Common myeloid progenitor, CD34-positive (primary cell): ENCODE results near the gene C1QTNF12.
"Not testable (repeated sequence)": the region's sequence is repeated elsewhere in the genome, so short reads cannot be mapped to it uniquely, and the experiment has no call there.

Experiments used
- CTCF ChIA-PET: fragments of 350-600 bp; sonication (Branson Sonifier 250); formaldehyde crosslinking; loops from one replicate; lab custom pipeline; 2021; ENCODE audit warnings: antibody characterized with exemption; lab: Charles Lee
- POLR2A ChIA-PET: fragments of 350-600 bp; sonication (Branson Sonifier 250); formaldehyde crosslinking; loops from one replicate; lab custom pipeline; 2021; ENCODE audit warnings: antibody characterized with exemption; lab: Charles Lee
- DNase-seq, 3 donors: peaks; one replicate each; pipeline versions ENCODE4 v3.0.0 to v3.0.0-alpha.2; 2013
- H3K27ac ChIP-seq, 2 experiments: 1 replicate in 1 of 2; 2 replicates in 1 of 2; pipeline ENCODE4 v1.7.0; 2013; ENCODE audit warnings: inconsistent platforms in 2 of 2, low read length in 2 of 2, mild to moderate bottlenecking in 2 of 2, low read depth in 1 of 2, moderate library complexity in 1 of 2; ENCODE audit not compliant: severe bottlenecking in 2 of 2, insufficient read depth in 1 of 2, poor library complexity in 1 of 2
- H3K27me3 ChIP-seq, 5 experiments: replicated peaks in 2 of 5; 1 replicate in 3 of 5; 2 replicates in 2 of 5; pipeline versions ENCODE4 v1.6.1 to v1.7.0; 2013; ENCODE audit warnings: low read length in 4 of 5, mild to moderate bottlenecking in 2 of 5, moderate library complexity in 2 of 5, inconsistent platforms in 1 of 5; ENCODE audit not compliant: insufficient read depth in 5 of 5, control insufficient read depth in 4 of 5
- H3K36me3 ChIP-seq, 4 experiments: 1 replicate in 2 of 4; 2 replicates in 2 of 4; pipeline versions ENCODE4 v1.6.1 to v1.7.0; 2013; ENCODE audit warnings: low read length in 3 of 4, control low read depth in 1 of 4, mild to moderate bottlenecking in 1 of 4; ENCODE audit not compliant: control insufficient read depth in 4 of 4, insufficient read depth in 4 of 4
- H3K4me1 ChIP-seq, 4 experiments: 1 replicate in 3 of 4; 2 replicates in 1 of 4; pipeline versions ENCODE4 v1.6.1 to v1.7.1; 2013; ENCODE audit warnings: low read length in 3 of 4, mild to moderate bottlenecking in 3 of 4, control low read depth in 1 of 4, inconsistent platforms in 1 of 4, moderate library complexity in 1 of 4; ENCODE audit not compliant: control insufficient read depth in 4 of 4, insufficient read depth in 4 of 4; ENCODE audit errors: control extremely low read depth in 1 of 4
- H3K4me3 ChIP-seq, 7 experiments: 1 replicate in 4 of 7; 2 replicates in 3 of 7; pipeline versions ENCODE4 v1.5.1 to v1.7.0; 2013; ENCODE audit warnings: mild to moderate bottlenecking in 7 of 7, low read length in 6 of 7, moderate library complexity in 6 of 7, inconsistent platforms in 2 of 7, low read depth in 2 of 7, control low read depth in 1 of 7; ENCODE audit not compliant: insufficient read depth in 4 of 7, control insufficient read depth in 1 of 7; ENCODE audit errors: extremely low read depth in 1 of 7
- H3K9me3 ChIP-seq, 5 experiments: 1 replicate in 4 of 5; 2 replicates in 1 of 5; pipeline versions ENCODE4 v1.6.1 to v1.7.1; 2013; ENCODE audit warnings: low read length in 4 of 5, mild to moderate bottlenecking in 2 of 5, inconsistent platforms in 1 of 5, low read depth in 1 of 5, moderate library complexity in 1 of 5; ENCODE audit not compliant: control insufficient read depth in 4 of 5, insufficient read depth in 2 of 5; ENCODE audit errors: control extremely low read depth in 1 of 5
- WGBS: methylation state at CpG from one replicate; pipeline ENCODE4 v1.1.5; 2013; ENCODE audit not compliant: insufficient coverage; 5-methylcytosine and 5-hydroxymethylcytosine counted together

C1QTNF12 gene

DNA sequence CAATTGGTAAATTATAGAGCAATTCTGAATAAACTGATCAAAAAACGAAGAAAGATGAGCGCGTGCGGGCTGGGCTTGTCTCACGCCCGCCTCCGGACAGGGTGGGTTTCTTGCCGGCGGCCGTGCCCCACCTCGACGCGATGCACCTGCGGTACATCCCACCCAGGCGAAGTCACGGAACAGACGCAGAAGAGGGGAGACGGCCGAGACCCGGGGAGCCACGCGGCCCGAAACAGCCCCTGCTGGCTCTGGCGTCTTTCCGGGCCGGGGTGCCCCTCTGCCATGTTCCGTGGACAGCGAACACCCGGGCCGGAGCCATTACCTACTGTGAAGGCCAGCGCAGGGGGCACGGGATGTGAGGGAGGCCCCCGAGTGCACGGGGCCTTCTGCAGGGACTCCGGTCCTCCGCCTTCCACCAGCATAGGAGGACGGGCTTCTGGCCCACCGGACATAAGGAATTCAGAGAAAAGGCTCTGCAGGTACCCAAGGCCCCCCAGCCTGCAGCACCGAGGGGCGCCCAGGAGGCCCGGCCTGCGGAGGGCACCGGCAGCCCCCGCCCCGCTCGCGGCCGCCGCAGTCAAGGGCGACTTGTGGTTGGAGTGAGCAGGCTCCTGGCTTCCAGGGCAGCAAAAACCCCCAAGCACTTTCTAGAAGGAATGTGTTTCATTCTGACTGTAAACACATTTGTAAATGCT lies 7.6 kb upstream of the C1QTNF12 start:
- Histone ChIP-seq H3K9me3 (no peaks in the 10 kb centered on the region), H3K4me1 (peaks cover 0 to 9% (median 5%) of the 10 kb centered on the region in 4 experiments), H3K27ac (no peak overlapping the region), H3K27me3 (no peaks in the 10 kb centered on the region), H3K36me3 (peaks cover 5 to 53% (median 31%) of the 10 kb centered on the region in 4 experiments), H3K4me3 (no peak overlapping the region)
- 98% methylated on average over 45 of the region's 50 CpGs for WGBS
- DNase-seq = no peak
- CTCF ChIA-PET = interaction anchor here (0.9 to 4.8 kb wide), 4 partner anchors 132 to 239 kb away, joined by 3 to 60 read pairs (median 6); no protein-coding TSS in a partner anchor
- POLR2A ChIA-PET = interaction anchor here (1.1 kb wide), 1 partner anchor 147 kb away, joined by 5 read pairs; no protein-coding TSS in a partner anchor

DNA sequence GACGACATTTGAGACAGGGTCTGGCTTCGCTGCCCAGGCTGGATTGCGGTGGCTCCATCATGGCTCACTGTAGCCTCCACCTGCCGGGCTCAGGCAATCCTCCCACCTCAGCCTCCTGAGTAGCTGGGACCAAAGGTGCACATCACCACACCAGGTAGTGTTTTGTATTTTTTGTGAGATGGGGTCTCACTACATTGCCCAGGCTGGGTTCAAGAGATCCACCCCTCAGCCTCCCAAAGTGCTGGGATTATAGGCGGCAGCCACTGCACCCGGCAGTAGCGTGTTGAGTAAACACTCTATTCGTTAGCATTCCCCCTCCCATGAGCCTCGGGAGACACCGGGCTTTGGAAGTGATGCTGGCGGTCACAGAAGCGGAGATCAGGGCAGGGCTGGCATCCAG lies 6.8 kb upstream of the C1QTNF12 start:
- POLR2A ChIA-PET = interaction anchor here (0.7 kb wide), 1 partner anchor 253 kb away, joined by 3 read pairs; no protein-coding TSS in a partner anchor
- no peak overlapping the region for H3K27ac ChIP-seq
- peaks cover 5 to 45% (median 26%) of the 10 kb centered on the region in 4 experiments for H3K36me3 ChIP-seq
- DNase-seq = no peak
- CTCF ChIA-PET = interaction anchor here (3.7 to 4.8 kb wide), 2 partner anchors 132 to 214 kb away, joined by 10 to 60 read pairs; no protein-coding TSS in a partner anchor
- H3K4me3 ChIP-seq = no peak overlapping the region
- no peaks in the 10 kb centered on the region for H3K9me3 ChIP-seq
- H3K4me1 ChIP-seq = peaks cover 0 to 9% (median 5%) of the 10 kb centered on the region in 4 experiments
- WGBS = 93% methylated on average over 10 of the region's 12 CpGs
- peaks cover 0 to 3% (median 0%) of the 10 kb centered on the region in 5 experiments for H3K27me3 ChIP-seq

DNA sequence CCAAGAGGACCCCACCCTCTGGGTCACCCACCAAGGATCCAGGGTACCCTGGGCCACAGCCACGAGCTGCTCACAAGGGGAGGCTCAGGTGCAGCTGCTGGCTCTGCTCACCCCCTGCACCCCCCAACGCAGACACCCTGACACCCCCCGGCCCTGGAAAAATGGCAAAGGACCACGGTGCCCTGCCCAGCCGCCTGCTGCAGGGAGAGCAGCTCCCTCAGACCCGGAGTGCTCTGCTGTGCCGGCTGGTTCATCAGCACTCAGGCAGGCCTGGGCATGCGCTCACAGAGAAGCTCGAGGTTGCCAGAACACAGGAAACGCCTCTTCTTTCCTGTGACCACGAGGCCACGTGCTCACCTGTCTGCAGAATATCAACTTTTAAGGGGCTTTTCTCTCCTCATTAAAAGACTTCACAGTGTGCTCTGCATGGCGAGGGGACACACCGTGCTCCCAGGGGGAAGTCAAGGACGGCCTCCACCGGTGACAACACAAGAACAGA lies 4.3 kb upstream of the C1QTNF12 start:
- peaks cover 0 to 16% (median 10%) of the 10 kb centered on the region in 4 experiments for H3K4me1 ChIP-seq
- no peak for DNase-seq
- no peak overlapping the region for H3K4me3 ChIP-seq
- POLR2A ChIA-PET = no interaction called here
- no peaks in the 10 kb centered on the region for H3K9me3 ChIP-seq
- no peak overlapping the region for H3K27ac ChIP-seq
- CTCF ChIA-PET = interaction anchor here (0.8 to 4.8 kb wide), 12 partner anchors 9 to 268 kb away, joined by 3 to 60 read pairs (median 4); no protein-coding TSS in a partner anchor
- WGBS = 72% methylated on average over 13 of the region's 16 CpGs
- peaks cover 0 to 28% (median 6%) of the 10 kb centered on the region in 5 experiments for H3K27me3 ChIP-seq
- H3K36me3 ChIP-seq = peaks cover 5 to 29% (median 20%) of the 10 kb centered on the region in 4 experiments

DNA sequence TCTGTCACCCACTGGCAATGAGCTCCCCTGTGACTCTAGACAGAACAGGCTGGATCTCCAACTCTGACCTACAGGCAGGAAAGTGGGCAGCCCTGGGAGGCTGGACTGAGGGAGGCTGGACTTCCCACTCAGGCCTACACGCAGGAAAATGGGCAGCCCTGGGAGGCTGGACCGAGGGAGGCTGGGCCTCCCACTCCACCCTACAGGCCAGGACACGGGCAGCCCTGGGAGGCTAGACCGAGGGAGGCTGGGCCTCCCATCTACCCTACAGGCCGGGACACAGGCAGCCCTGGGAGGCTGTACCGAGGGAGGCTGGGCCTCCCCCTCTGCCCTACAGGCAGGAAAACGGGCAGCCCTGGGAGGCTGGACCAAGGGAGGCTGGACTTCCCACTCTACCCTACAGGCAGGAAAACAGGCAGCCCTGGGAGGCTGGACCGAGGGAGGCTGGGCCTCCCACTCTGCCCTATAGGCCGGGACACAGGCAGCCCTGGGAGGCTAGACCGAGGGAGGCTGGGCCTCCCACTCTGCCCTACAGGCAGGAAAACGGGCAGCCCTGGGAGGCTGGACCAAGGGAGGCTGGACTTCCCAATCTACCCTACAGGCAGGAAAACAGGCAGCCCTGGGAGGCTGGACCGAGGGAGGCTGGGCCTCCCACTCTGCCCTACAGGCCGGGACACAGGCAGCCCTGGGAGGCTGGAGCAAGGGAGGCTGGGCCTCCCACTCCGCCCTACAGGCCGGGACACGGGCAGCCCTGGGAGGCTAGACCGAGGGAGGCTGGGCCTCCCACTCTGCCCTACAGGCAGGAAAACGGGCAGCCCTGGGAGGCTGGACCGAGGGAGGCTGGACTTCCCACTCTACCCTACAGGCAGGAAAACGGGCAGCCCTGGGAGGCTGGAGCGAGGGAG lies 1.7 kb upstream of the C1QTNF12 start:
- H3K9me3 ChIP-seq, H3K36me3 ChIP-seq, CTCF ChIA-PET, POLR2A ChIA-PET, H3K4me3 ChIP-seq, H3K27ac ChIP-seq, DNase-seq: not testable (repeated sequence)
- peaks cover 0 to 36% (median 6%) of the 10 kb centered on the region in 5 experiments for H3K27me3 ChIP-seq
- peaks cover 0 to 16% (median 10%) of the 10 kb centered on the region in 4 experiments for H3K4me1 ChIP-seq
- 98% methylated on average over 7 of the region's 21 CpGs for WGBS

DNA sequence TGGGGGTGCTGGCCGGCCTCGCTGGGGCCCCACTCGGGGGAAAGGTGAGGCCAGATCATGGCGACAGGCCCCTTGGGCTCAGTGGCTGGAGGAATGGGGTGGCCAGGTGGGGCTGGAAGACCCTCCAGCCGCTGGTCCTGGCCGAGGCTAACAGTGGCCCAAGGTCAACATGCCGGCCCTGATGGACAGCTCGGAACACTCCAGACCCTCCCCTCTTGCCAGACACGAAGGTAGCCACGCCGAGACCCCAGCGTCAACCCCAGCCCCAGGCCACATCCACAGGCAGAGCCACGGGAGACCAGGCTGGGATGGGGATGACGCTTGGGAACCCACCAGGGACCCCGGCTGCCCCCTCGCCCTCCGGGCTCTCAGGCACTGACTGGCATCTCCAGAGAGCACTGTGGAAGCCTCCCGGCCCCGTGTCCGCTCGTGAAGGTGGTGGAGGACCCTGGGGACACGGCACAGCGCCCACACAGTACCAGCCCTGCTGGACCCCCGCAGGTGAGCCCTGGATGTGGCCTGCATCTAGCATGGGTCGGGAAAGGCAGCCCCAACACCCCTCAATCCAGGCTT lies 905 bp upstream of the C1QTNF12 start:
- POLR2A ChIA-PET = interaction anchor here (1.0 kb wide), 1 partner anchor 13 kb away, joined by 3 read pairs; no protein-coding TSS in a partner anchor
- H3K36me3 ChIP-seq = peaks cover 0 to 3% (median under 1%) of the 10 kb centered on the region in 4 experiments

DNA sequence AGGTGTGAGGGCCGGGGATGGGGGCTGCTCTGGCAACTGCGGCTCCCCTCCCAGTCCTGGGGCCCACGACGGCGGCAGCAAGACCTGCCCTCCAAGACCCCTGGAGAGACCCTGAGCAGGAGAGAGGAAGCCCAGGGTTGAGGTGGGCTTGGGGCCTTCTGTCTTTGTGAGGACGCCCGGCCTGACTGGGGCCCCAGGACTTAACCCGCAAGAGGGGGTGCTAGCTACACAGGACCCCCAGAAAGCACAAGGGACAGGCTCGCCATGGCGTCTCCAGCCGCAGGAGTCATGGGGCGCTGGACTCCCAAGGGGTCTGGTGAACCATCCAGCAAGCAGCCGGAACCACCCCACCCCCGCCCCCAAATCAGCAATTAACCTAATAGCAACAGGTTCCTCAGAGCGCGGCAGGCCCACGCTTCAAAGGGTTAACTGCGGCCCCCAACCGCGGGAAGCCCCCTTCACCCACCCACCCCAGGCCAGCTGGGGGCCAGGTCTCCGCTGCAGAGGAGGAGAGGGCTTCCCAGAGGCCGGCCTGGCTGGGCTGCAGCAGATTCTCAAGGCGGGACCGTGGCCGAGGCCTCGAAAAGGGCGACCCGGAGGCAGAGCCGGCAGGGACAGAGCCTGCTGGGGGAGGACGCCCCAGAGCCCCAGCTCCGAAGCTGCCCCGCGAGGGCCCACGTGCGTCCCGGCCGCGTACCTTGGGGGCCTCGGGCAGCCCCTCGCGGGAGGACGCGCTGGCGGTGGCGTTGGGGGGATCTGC lies 525 bp downstream of the C1QTNF12 start:
- POLR2A ChIA-PET = no interaction called here
- no peak for DNase-seq
- H3K9me3 ChIP-seq = no peaks in the 10 kb centered on the region

More for the DNA sequence above, 905 bp upstream of the C1QTNF12 start:
- Histone ChIP-seq H3K4me1 (peaks cover 0 to 16% (median 10%) of the 10 kb centered on the region in 4 experiments), H3K27ac (no peak overlapping the region), H3K27me3 (peaks cover 0 to 36% (median 6%) of the 10 kb centered on the region in 5 experiments), H3K4me3 (no peak overlapping the region), H3K9me3 (no peaks in the 10 kb centered on the region)
- no peak for DNase-seq
- WGBS = 83% methylated on average over 23 of the region's 25 CpGs
- CTCF ChIA-PET = interaction anchor here (2.2 kb wide), 1 partner anchor 125 kb away, joined by 9 read pairs; no protein-coding TSS in a partner anchor

More for the DNA sequence above, 525 bp downstream of the C1QTNF12 start:
- 21% methylated on average over 33 of the region's 45 CpGs for WGBS
- Histone ChIP-seq H3K27me3 (peaks cover 0 to 37% (median 6%) of the 10 kb centered on the region in 5 experiments), H3K36me3 (peaks cover 0 to 3% (median 0%) of the 10 kb centered on the region in 4 experiments), H3K4me1 (peaks cover 0 to 14% (median 8%) of the 10 kb centered on the region in 4 experiments), H3K27ac (no peak overlapping the region), H3K4me3 (no peak overlapping the region)
- CTCF ChIA-PET = interaction anchor here (2.2 kb wide), 1 partner anchor 124 kb away, joined by 9 read pairs; no protein-coding TSS in a partner anchor
